Liver (tissue), 9 donors: Measurements from ENCODE around the gene ADAP1. TPM values are rescaled to one million over a fixed set of nuclear protein-coding genes. Genes with fewer than 3 reads are reported as not detected.
A peak's percentile ranks its signal among the peaks of the same experiment; 100 is the strongest.

ENCODE experiments used
- DNase-seq: peaks from one replicate; pipeline ENCODE4 v3.0.0-alpha.2; 2017; ENCODE audit warnings: low spot score
- H3K27ac ChIP-seq, 2 donors: one replicate each; pipeline ENCODE4 v1.7.0; 2013; ENCODE audit warnings: inconsistent platforms in 2 of 2, low read length in 2 of 2, control low read depth in 1 of 2, low read depth in 1 of 2, mild to moderate bottlenecking in 1 of 2
- H3K27me3 ChIP-seq, 4 donors: one replicate each; pipeline versions ENCODE4 v1.6.1 to v1.7.0; 2013; ENCODE audit warnings: low read length in 3 of 4, inconsistent platforms in 1 of 4, mild to moderate bottlenecking in 1 of 4, moderate library complexity in 1 of 4; ENCODE audit not compliant: control insufficient read depth in 4 of 4, insufficient read depth in 4 of 4
- H3K36me3 ChIP-seq, 4 donors: one replicate each; pipeline versions ENCODE4 v1.6.1 to v1.7.0; 2013; ENCODE audit warnings: low read length in 3 of 4, mild to moderate bottlenecking in 3 of 4, low read depth in 1 of 4, moderate library complexity in 1 of 4; ENCODE audit not compliant: control insufficient read depth in 4 of 4, insufficient read depth in 3 of 4
- H3K4me1 ChIP-seq, 4 donors: one replicate each; pipeline versions ENCODE4 v1.6.1 to v1.7.0; 2013; ENCODE audit warnings: low read length in 3 of 4, mild to moderate bottlenecking in 3 of 4, moderate library complexity in 1 of 4; ENCODE audit not compliant: control insufficient read depth in 4 of 4, insufficient read depth in 4 of 4
- H3K4me3 ChIP-seq, 3 donors: one replicate each; pipeline versions ENCODE4 v1.6.1 to v1.7.0; 2013; ENCODE audit warnings: low read length in 3 of 3, control low read depth in 1 of 3, low read depth in 1 of 3, mild to moderate bottlenecking in 1 of 3
- H3K9ac ChIP-seq, 2 donors: one replicate each; pipeline ENCODE4 v1.7.0; 2013; ENCODE audit warnings: low read length in 2 of 2, mild to moderate bottlenecking in 2 of 2, moderate library complexity in 2 of 2, control low read depth in 1 of 2, low read depth in 1 of 2
- H3K9me3 ChIP-seq, 4 donors: one replicate each; pipeline versions ENCODE4 v1.6.1 to v1.7.0; 2013; ENCODE audit warnings: low read length in 3 of 4; ENCODE audit not compliant: control insufficient read depth in 4 of 4
- ATF3 ChIP-seq: IDR thresholded peaks from 2 replicates; pipeline ENCODE4 v1.6.1; 2016; ENCODE audit warnings: antibody characterized with exemption
- CTCF ChIP-seq: fragments of 150-350 bp; IDR thresholded peaks from 2 replicates; pipeline ENCODE4 v1.5.1; 2017; ENCODE audit warnings: improper control_type of control experiment, low read depth, low read length; ENCODE audit not compliant: missing input control
- EGR1 ChIP-seq, 2 donors: IDR thresholded peaks; 2 replicates each; pipeline ENCODE4 v1.6.1; 2016 to 2018; ENCODE audit warnings: antibody characterized with exemption in 2 of 2, low read depth in 2 of 2
- FOXA1 ChIP-seq: IDR thresholded peaks from 2 replicates; pipeline ENCODE4 v1.6.1; 2016; ENCODE audit warnings: antibody characterized with exemption
- FOXA2 ChIP-seq: IDR thresholded peaks from 2 replicates; pipeline ENCODE4 v1.6.1; 2016; ENCODE audit warnings: antibody characterized with exemption
- GABPA ChIP-seq, 2 donors: IDR thresholded peaks in 1 of 2; conservative IDR thresholded peaks in 1 of 2; 2 replicates each; pipeline ENCODE4 v1.6.1; 2016; ENCODE audit warnings: antibody characterized with exemption in 2 of 2, mild to moderate bottlenecking in 1 of 2, moderate library complexity in 1 of 2
- HNF4A ChIP-seq, 2 donors: conservative IDR thresholded peaks; 2 replicates each; pipeline ENCODE4 v1.6.1; 2016; ENCODE audit warnings: antibody characterized with exemption in 2 of 2, mild to moderate bottlenecking in 2 of 2
- HNF4G ChIP-seq: IDR thresholded peaks from 2 replicates; pipeline ENCODE4 v1.6.1; 2016; ENCODE audit warnings: antibody characterized with exemption
- NR2F2 ChIP-seq: IDR thresholded peaks from 2 replicates; pipeline ENCODE4 v1.6.1; 2016; ENCODE audit warnings: antibody characterized with exemption
- RAD21 ChIP-seq, 2 donors: IDR thresholded peaks; 2 replicates each; pipeline ENCODE4 v1.6.1; 2016; ENCODE audit warnings: antibody characterized with exemption in 2 of 2, mild to moderate bottlenecking in 2 of 2
- REST ChIP-seq: IDR thresholded peaks from 2 replicates; pipeline ENCODE4 v1.6.1; 2016; ENCODE audit warnings: antibody characterized with exemption, mild to moderate bottlenecking
- RXRA ChIP-seq, 2 donors: IDR thresholded peaks; 2 replicates each; pipeline ENCODE4 v1.6.1; 2017 to 2018; ENCODE audit warnings: antibody characterized with exemption in 2 of 2, mild to moderate bottlenecking in 1 of 2
- SP1 ChIP-seq: IDR thresholded peaks from 2 replicates; pipeline ENCODE4 v1.6.1; 2018; ENCODE audit warnings: antibody characterized with exemption, mild to moderate bottlenecking
- TAF1 ChIP-seq: conservative IDR thresholded peaks from 2 replicates; pipeline ENCODE4 v1.6.1; 2016; ENCODE audit warnings: antibody characterized with exemption, mild to moderate bottlenecking
- YY1 ChIP-seq: IDR thresholded peaks from 2 replicates; pipeline ENCODE4 v1.6.1; 2016; ENCODE audit warnings: antibody characterized with exemption, mild to moderate bottlenecking
- ZBTB33 ChIP-seq: IDR thresholded peaks from 2 replicates; pipeline ENCODE4 v1.6.1; 2016; ENCODE audit warnings: antibody characterized with exemption
- WGBS: extraction: QIAGEN DNeasy Blood & Tissue Kit; methylation state at CpG from one replicate; pipeline ENCODE4 v1.1.7; 2013; 5-methylcytosine and 5-hydroxymethylcytosine counted together
- polyA plus RNA-seq, 2 donors: library from polyadenylated mRNA; stranded (reverse) in 1 of 2; unstranded in 1 of 2; fragments of 200-250 nt in 1 of 2; fragments of >200 nt in 1 of 2; fragmentation: Nextera tagmentation in 1 of 2; extraction: Ambion mirVana in 1 of 2; gene quantifications; one replicate each; pipeline versions ENCODE4 v1.2.1 to v1.2.3, GENCODE V29; 2013 to 2015
- total RNA-seq, 2 donors: library from RNA; depleted of rRNA; stranded (reverse); fragments of >200 nt; gene quantifications; one replicate each; pipeline ENCODE4 v1.2.3, GENCODE V29; 2014
- donor health status: healthy.
- donor health status: healthy.
- donor health status: healthy.
- donor health status: healthy.
- donor health status: healthy.

ADAP1 gene
- total and polyA plus RNA-seq, 4 donors: 0.46 to 3.7 (median 2.7) TPM

- Histone ChIP-seq H3K4me3 (no peak overlapping the region), H3K4me1 (peaks cover 3 to 15% (median 8%) of the 10 kb centered on the region in 4 donors), H3K27me3 (no peaks in the 10 kb centered on the region), H3K27ac (no peak overlapping the region), H3K9ac (no peak overlapping the region), H3K9me3 (no peaks in the 10 kb centered on the region), H3K36me3 (peaks cover 0 to 10% (median 1%) of the 10 kb centered on the region in 4 donors)
- no peak for DNase-seq
- WGBS: 92% methylated on average over 28 of the region's 28 CpGs
- TF ChIP-seq FOXA2: no peak
- TF ChIP-seq ZBTB33: no peak
- no peak for TF ChIP-seq HNF4G
- TF ChIP-seq NR2F2: no peak
These were observed 40.3 kb upstream of the ADAP1 start for GRCh38 chr7:994592-995308.

- H3K4me1 ChIP-seq: peaks cover 3 to 15% (median 8%) of the 10 kb centered on the region in 4 donors
- peak; percentile 97 for DNase-seq
- no peaks in the 10 kb centered on the region for H3K9me3 ChIP-seq
- no peak overlapping the region for H3K4me3 ChIP-seq
- no peaks in the 10 kb centered on the region for H3K27me3 ChIP-seq
- TF ChIP-seq YY1 (no peak), ATF3 (no peak), FOXA2 (no peak), HNF4A (conservative IDR thresholded peaks at IDR 0.05) (peak; percentile 79 to 91), NR2F2 (peak; percentile 16), GABPA (IDR thresholded peaks at IDR 0.05 in 1 of 2, conservative IDR thresholded peaks at IDR 0.05 in 1 of 2) (no peak), FOXA1 (no peak), TAF1 (no peak), RXRA (IDR thresholded peaks at IDR 0.05) (peak; percentile 66 to 82), CTCF (peak; percentile 100), SP1 (peak; percentile 62), RAD21 (IDR thresholded peaks at IDR 0.05) (peak; percentile 97 to 99), REST (peak; percentile 29), ZBTB33 (no peak), EGR1 (IDR thresholded peaks at IDR 0.05; ENCODE audit: low read depth in 2 of 2) (no peak), HNF4G (no peak)
- peaks cover 0 to 6% (median 1%) of the 10 kb centered on the region in 4 donors for H3K36me3 ChIP-seq
- H3K9ac ChIP-seq: no peak overlapping the region
- 14% methylated on average over 34 of the region's 34 CpGs for WGBS
- H3K27ac ChIP-seq: no peak overlapping the region
These were observed 38.5 kb upstream of the ADAP1 start for GRCh38 chr7:992709-993607.
